Measurements from ENCODE around the gene PIGB. TPM values are rescaled to one million over a fixed set of nuclear protein-coding genes. Genes with fewer than 3 reads are reported as not detected.

PIGB gene
- polyA plus RNA-seq (2013, experiment 1 of 2), result 3.5 TPM
- polyA plus RNA-seq (2013, experiment 2 of 2), result 3.3 TPM

GRCh38 chr15:55318588-55319494 lies at the start of gene PIGB, which contains the start of gene PIGBOS1:
Gene PIGB (plus strand): TSS chr15:55319222. CDS start chr15:55319251, 29 bp downstream.
Gene PIGBOS1 (minus strand): TSS chr15:55319123. CDS start chr15:55317792, 1,331 bp downstream.
- Histone ChIP-seq H3K18ac (ENCODE audit: low read length) (peak within 1 kb of the TSS; percentile 15), H3K56ac (ENCODE audit: low read length) (peak within 1 kb of the TSS; percentile 90), H2BK15ac (replicated peaks; ENCODE audit: low read depth) (no peak within 1 kb of the TSS), H3K4ac (ENCODE audit: low read depth, low read length) (no peak within 1 kb of the TSS), H4K5ac (ENCODE audit: low read length) (peak within 1 kb of the TSS; percentile 44), H3K9ac (ENCODE audit: low read length) (peak within 1 kb of the TSS; percentile 85), H3K36me3 (ENCODE audit: control insufficient read depth, insufficient read depth, low read length) (no peaks in the 10 kb centered on the region), H2BK120ac (ENCODE audit: low read depth, low read length) (no peak within 1 kb of the TSS), H3K27me3 (ENCODE audit: insufficient read depth, low read length, poor library complexity) (no peaks in the 10 kb centered on the region), H2AK5ac (ENCODE audit: low read length) (no peak within 1 kb of the TSS), H3K4me2 (ENCODE audit: low read length) (peak within 1 kb of the TSS; percentile 72), H3K23ac (ENCODE audit: low read length) (no peak within 1 kb of the TSS), H3K4me1 (ENCODE audit: control insufficient read depth, low read depth, low read length) (no peaks in the 10 kb centered on the region), H3K79me2 (ENCODE audit: control insufficient read depth, insufficient read depth, low read length) (no peaks in the 10 kb centered on the region), H4K8ac (ENCODE audit: low read depth, low read length) (peak within 1 kb of the TSS; percentile 83), H3K79me1 (ENCODE audit: low read length) (peaks cover 2% of the 10 kb centered on the region), H3K4me3 (ENCODE audit: low read length) (peak within 1 kb of the TSS; percentile 85), H3K27ac (ENCODE audit: low read depth, low read length) (peak within 1 kb of the TSS; percentile 75), H2BK5ac (ENCODE audit: low read length) (peak within 1 kb of the TSS; percentile 12)
- WGBS (ENCODE audit: extremely low coverage, insufficient coverage, low lambda C conversion rate), result no CpG with 5 or more reads among the region's 49 CpGs
- peak; percentile 96 for DNase-seq

- Histone ChIP-seq H3K27me3 (ENCODE audit: insufficient read depth, low read length, poor library complexity) (no peaks in the 10 kb centered on the region), H3K9ac (ENCODE audit: low read length) (no peak overlapping the region), H4K5ac (ENCODE audit: low read length) (no peak overlapping the region), H3K4me3 (ENCODE audit: low read length) (no peak overlapping the region), H3K4ac (ENCODE audit: low read depth, low read length) (no peak overlapping the region), H2AK5ac (ENCODE audit: low read length) (no peak overlapping the region), H3K27ac (ENCODE audit: low read depth, low read length) (no peak overlapping the region), H2BK15ac (replicated peaks; ENCODE audit: low read depth) (no peak overlapping the region), H3K56ac (ENCODE audit: low read length) (no peak overlapping the region), H3K23ac (ENCODE audit: low read length) (no peak overlapping the region), H2BK5ac (ENCODE audit: low read length) (no peak overlapping the region), H3K79me1 (ENCODE audit: low read length) (no peaks in the 10 kb centered on the region), H4K8ac (ENCODE audit: low read depth, low read length) (no peak overlapping the region), H3K18ac (ENCODE audit: low read length) (no peak overlapping the region), H3K4me1 (ENCODE audit: control insufficient read depth, low read depth, low read length) (no peaks in the 10 kb centered on the region), H3K4me2 (ENCODE audit: low read length) (no peak overlapping the region), H2BK120ac (ENCODE audit: low read depth, low read length) (no peak overlapping the region), H3K79me2 (ENCODE audit: control insufficient read depth, insufficient read depth, low read length) (no peaks in the 10 kb centered on the region), H3K36me3 (ENCODE audit: control insufficient read depth, insufficient read depth, low read length) (no peaks in the 10 kb centered on the region)
- no peak for DNase-seq
- no CpG with 5 or more reads among the region's 6 CpGs for WGBS (ENCODE audit: extremely low coverage, insufficient coverage, low lambda C conversion rate)
Measured at GRCh38 chr15:55270291-55270690, 48.7 kb upstream of the PIGB start.

GRCh38 chr15:55276324-55276723 lies 42.7 kb upstream of the PIGB start:
- no peaks in the 10 kb centered on the region for H3K27me3 ChIP-seq (ENCODE audit: insufficient read depth, low read length, poor library complexity)
- no peaks in the 10 kb centered on the region for H3K4me1 ChIP-seq (ENCODE audit: control insufficient read depth, low read depth, low read length)
- H4K8ac ChIP-seq (ENCODE audit: low read depth, low read length), result no peak overlapping the region
- no CpG with 5 or more reads among the region's 5 CpGs for WGBS (ENCODE audit: extremely low coverage, insufficient coverage, low lambda C conversion rate)
- no peak overlapping the region for H2AK5ac ChIP-seq (ENCODE audit: low read length)
- no peak overlapping the region for H3K4ac ChIP-seq (ENCODE audit: low read depth, low read length)
- H3K56ac ChIP-seq (ENCODE audit: low read length), result no peak overlapping the region
- no peak overlapping the region for H2BK5ac ChIP-seq (ENCODE audit: low read length)
- H3K4me3 ChIP-seq (ENCODE audit: low read length), result no peak overlapping the region
- H3K36me3 ChIP-seq (ENCODE audit: control insufficient read depth, insufficient read depth, low read length), result no peaks in the 10 kb centered on the region
- H3K79me1 ChIP-seq (ENCODE audit: low read length), result no peaks in the 10 kb centered on the region
- H4K5ac ChIP-seq (ENCODE audit: low read length), result no peak overlapping the region
- no peak overlapping the region for H3K27ac ChIP-seq (ENCODE audit: low read depth, low read length)
- DNase-seq, result no peak
- no peaks in the 10 kb centered on the region for H3K79me2 ChIP-seq (ENCODE audit: control insufficient read depth, insufficient read depth, low read length)
- no peak overlapping the region for H3K23ac ChIP-seq (ENCODE audit: low read length)
- H3K9ac ChIP-seq (ENCODE audit: low read length), result no peak overlapping the region
- no peak overlapping the region for H2BK120ac ChIP-seq (ENCODE audit: low read depth, low read length)
- H2BK15ac ChIP-seq (replicated peaks; ENCODE audit: low read depth), result no peak overlapping the region
- no peak overlapping the region for H3K18ac ChIP-seq (ENCODE audit: low read length)
- no peak overlapping the region for H3K4me2 ChIP-seq (ENCODE audit: low read length)

GRCh38 chr15:55277116-55277564 lies 41.9 kb upstream of the PIGB start:
- Histone ChIP-seq H3K36me3 (ENCODE audit: control insufficient read depth, insufficient read depth, low read length) (no peaks in the 10 kb centered on the region), H2BK15ac (replicated peaks; ENCODE audit: low read depth) (no peak overlapping the region), H2AK5ac (ENCODE audit: low read length) (no peak overlapping the region), H3K23ac (ENCODE audit: low read length) (no peak overlapping the region), H3K4me1 (ENCODE audit: control insufficient read depth, low read depth, low read length) (no peaks in the 10 kb centered on the region), H3K79me2 (ENCODE audit: control insufficient read depth, insufficient read depth, low read length) (no peaks in the 10 kb centered on the region), H3K27me3 (ENCODE audit: insufficient read depth, low read length, poor library complexity) (no peaks in the 10 kb centered on the region), H3K4ac (ENCODE audit: low read depth, low read length) (no peak overlapping the region), H4K8ac (ENCODE audit: low read depth, low read length) (no peak overlapping the region), H3K27ac (ENCODE audit: low read depth, low read length) (no peak overlapping the region), H3K56ac (ENCODE audit: low read length) (no peak overlapping the region), H3K4me3 (ENCODE audit: low read length) (no peak overlapping the region), H3K4me2 (ENCODE audit: low read length) (no peak overlapping the region), H2BK5ac (ENCODE audit: low read length) (no peak overlapping the region), H3K18ac (ENCODE audit: low read length) (no peak overlapping the region), H3K9ac (ENCODE audit: low read length) (no peak overlapping the region), H4K5ac (ENCODE audit: low read length) (no peak overlapping the region), H2BK120ac (ENCODE audit: low read depth, low read length) (no peak overlapping the region), H3K79me1 (ENCODE audit: low read length) (no peaks in the 10 kb centered on the region)
- no peak for DNase-seq
- no CpG with 5 or more reads among the region's 7 CpGs for WGBS (ENCODE audit: extremely low coverage, insufficient coverage, low lambda C conversion rate)

- no peaks in the 10 kb centered on the region for H3K36me3 ChIP-seq (ENCODE audit: control insufficient read depth, insufficient read depth, low read length)
- no peak overlapping the region for H3K9ac ChIP-seq (ENCODE audit: low read length)
- H3K79me1 ChIP-seq (ENCODE audit: low read length), result no peaks in the 10 kb centered on the region
- H3K56ac ChIP-seq (ENCODE audit: low read length), result no peak overlapping the region
- H4K5ac ChIP-seq (ENCODE audit: low read length), result no peak overlapping the region
- H3K4me3 ChIP-seq (ENCODE audit: low read length), result no peak overlapping the region
- no peak overlapping the region for H2BK5ac ChIP-seq (ENCODE audit: low read length)
- no peak overlapping the region for H3K18ac ChIP-seq (ENCODE audit: low read length)
- H3K23ac ChIP-seq (ENCODE audit: low read length), result no peak overlapping the region
- H4K8ac ChIP-seq (ENCODE audit: low read depth, low read length), result no peak overlapping the region
- H3K27me3 ChIP-seq (ENCODE audit: insufficient read depth, low read length, poor library complexity), result no peaks in the 10 kb centered on the region
- no peak overlapping the region for H3K4me2 ChIP-seq (ENCODE audit: low read length)
- H3K4me1 ChIP-seq (ENCODE audit: control insufficient read depth, low read depth, low read length), result no peaks in the 10 kb centered on the region
- H3K4ac ChIP-seq (ENCODE audit: low read depth, low read length), result no peak overlapping the region
- no peak for DNase-seq
- no CpG with 5 or more reads among the region's 2 CpGs for WGBS (ENCODE audit: extremely low coverage, insufficient coverage, low lambda C conversion rate)
- H2AK5ac ChIP-seq (ENCODE audit: low read length), result no peak overlapping the region
- no peak overlapping the region for H2BK120ac ChIP-seq (ENCODE audit: low read depth, low read length)
- no peaks in the 10 kb centered on the region for H3K79me2 ChIP-seq (ENCODE audit: control insufficient read depth, insufficient read depth, low read length)
- no peak overlapping the region for H2BK15ac ChIP-seq (replicated peaks; ENCODE audit: low read depth)
- H3K27ac ChIP-seq (ENCODE audit: low read depth, low read length), result no peak overlapping the region
Measured at GRCh38 chr15:55277715-55278114, 41.3 kb upstream of the PIGB start.

Data from mesendoderm (in vitro differentiated cells).